GM12873 (cell line): ENCODE measurements around the gene MLC1.

ENCODE experiments used
- TF ChIP-seq, protein P1 (sequence below): IDR thresholded peaks from 2 replicates; pipeline ENCODE4 v1.5.1; 2012; ENCODE audit warnings: low read depth, mild to moderate bottlenecking, moderate library complexity, low read length, control low read depth; ENCODE audit not compliant: insufficient read depth; ENCODE audit errors: missing control alignments

MLC1 gene

DNA sequence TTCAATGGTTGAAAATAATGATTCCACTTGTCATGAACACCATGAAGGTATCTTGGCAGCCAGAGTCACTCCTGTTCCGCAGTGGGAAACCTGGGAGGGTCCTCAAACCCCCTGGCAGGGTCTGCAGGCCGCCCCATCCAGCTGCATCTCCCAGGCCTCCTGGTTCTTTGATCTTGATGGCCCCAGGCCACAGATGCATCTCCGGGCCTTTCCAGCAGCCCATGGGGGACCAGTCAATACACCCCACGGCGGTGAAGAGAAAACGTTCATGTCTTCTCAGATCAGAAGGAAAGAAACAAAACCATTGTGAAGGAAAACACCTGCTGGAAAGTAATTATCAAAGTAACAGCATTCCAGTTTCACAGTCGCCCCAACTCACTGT, 25.4 kb downstream of the MLC1 start:
- TF ChIP-seq, protein P1, sequence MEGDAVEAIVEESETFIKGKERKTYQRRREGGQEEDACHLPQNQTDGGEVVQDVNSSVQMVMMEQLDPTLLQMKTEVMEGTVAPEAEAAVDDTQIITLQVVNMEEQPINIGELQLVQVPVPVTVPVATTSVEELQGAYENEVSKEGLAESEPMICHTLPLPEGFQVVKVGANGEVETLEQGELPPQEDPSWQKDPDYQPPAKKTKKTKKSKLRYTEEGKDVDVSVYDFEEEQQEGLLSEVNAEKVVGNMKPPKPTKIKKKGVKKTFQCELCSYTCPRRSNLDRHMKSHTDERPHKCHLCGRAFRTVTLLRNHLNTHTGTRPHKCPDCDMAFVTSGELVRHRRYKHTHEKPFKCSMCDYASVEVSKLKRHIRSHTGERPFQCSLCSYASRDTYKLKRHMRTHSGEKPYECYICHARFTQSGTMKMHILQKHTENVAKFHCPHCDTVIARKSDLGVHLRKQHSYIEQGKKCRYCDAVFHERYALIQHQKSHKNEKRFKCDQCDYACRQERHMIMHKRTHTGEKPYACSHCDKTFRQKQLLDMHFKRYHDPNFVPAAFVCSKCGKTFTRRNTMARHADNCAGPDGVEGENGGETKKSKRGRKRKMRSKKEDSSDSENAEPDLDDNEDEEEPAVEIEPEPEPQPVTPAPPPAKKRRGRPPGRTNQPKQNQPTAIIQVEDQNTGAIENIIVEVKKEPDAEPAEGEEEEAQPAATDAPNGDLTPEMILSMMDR = no peak

DNA sequence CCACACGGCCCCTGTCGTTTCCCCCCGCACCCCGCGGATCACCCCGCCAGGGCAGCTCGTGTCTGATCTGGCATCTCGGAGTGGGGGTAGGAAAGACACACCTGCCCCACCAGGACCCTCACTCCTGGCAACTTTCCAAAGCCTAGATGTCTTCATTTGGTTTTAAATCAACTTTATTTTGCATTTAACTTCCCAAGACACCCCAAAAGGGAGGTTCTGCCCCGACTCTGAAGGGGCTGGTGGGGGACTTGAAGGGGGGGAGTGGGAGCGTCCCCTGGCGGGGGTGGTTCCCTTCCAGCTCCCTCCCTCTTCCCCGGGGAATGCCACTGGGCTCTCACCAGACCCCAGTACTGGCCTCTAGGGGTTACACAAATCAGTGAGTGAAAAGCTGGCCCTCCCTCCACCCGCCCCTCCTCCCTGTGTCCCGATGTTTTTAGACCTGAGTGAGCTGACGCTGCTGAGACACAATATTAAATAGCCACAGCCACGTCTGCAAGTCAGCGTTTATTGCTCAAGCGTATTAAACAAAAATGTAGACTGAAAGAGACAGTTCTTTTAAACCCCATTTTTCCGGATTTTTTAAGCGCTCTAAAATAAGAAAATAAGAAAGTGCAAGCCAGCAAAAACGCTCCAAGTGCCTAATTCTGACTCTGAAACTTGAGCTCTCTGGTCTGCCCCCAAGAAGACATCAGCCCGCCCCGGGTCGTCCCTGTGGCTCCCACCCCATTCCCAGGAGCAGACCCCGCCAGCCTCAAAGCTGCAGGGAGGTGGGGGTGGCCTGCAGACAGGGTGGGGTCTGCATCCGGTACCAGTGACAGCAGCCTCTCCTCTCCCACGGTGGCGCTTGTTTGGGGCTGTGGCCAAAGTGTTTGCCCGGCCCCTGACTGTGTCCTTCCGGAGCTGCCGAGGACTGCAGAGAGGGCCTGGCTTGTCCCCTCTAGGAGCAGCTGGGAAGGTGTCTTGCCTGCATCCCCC, 26.0 kb downstream of the MLC1 start:
- TF ChIP-seq, protein P1 = no peak

DNA sequence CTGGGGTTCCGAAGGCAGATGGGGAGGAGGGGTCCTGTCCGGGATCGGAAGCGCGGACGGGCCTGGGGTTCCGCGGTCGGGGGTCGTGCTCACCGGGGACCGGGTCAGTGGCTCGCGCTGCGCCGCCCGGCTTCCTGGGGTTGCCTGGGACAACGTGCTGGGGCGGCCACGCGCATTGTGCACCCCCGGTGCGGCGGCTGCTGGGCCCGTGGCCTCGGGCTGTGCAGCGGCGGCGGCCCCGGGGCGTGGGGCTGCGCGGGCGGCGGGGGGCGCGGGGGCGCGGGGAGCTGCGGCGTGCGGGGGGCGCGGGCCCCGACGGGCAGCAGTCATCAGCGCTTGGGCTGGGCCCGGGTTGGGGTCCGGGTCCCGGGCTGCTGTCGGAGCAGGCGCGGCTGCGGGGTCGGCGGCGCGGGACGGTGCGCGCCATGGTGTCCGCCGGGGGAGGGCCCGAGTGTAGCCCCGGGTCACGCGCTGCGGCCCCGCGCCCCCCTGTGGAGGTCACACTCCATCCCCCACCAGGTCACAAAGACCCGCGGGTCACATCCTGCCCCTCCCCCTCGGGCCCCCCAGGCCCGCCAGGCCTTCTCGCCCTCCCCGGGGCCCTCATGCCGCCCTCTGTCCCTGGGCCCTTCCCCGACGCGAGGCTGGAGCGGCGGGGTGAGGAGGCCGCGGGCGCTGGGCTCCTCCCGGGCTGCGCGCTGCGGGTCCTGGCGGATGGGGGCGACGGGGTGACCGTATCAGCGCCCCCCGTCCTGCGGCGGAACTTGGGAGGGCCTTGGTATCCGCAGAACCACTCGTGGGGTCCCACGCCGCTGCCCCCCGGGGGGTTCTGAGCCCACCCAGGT, 26.9 kb downstream of the MLC1 start, which contains the start of gene TTLL8:
Gene TTLL8 (minus strand): TSS at position 238 of the 845 bp plus-strand sequence.
- TF ChIP-seq, protein P1 = no peak

DNA sequence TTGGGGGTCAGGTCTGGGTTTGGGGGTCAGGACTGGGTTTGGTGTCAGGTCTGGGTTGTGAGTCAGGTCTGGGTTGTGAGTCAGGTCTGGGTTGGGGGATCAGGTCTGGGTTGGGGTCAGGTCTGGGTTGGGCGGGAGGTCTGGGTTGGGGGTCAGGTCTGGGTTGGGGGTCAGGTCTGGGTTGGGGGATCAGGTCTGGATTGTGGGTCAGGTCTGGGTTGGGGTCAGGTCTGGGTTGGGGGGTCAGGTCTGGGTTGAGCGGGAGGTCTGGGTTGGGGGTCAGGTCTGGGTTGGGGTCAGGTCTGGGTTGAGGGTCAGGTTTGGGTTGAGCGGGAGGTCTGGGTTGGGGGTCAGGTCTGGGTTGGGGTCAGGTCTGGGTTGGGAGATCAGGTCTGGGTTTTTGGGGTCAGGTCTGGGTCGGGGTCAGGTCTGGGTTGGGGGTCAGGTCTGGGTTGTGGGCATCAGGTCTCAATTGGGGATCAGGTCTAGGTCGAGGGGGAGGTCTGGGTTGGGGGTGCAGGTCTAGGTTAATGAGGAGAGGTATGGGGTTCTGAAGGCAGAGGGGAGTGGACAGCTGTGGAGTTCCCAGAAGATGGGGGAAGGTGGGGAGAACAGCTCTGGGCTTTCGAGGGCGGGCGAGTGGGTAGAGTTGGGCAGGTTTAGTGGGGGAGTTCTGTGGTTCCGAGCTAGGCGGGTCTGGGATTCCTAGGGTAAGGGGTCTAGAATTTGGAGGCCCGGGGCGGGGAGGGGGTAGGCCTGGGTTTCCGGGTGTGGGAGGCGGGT, 27.8 kb downstream of the MLC1 start:
- TF ChIP-seq, protein P1 = no peak

DNA sequence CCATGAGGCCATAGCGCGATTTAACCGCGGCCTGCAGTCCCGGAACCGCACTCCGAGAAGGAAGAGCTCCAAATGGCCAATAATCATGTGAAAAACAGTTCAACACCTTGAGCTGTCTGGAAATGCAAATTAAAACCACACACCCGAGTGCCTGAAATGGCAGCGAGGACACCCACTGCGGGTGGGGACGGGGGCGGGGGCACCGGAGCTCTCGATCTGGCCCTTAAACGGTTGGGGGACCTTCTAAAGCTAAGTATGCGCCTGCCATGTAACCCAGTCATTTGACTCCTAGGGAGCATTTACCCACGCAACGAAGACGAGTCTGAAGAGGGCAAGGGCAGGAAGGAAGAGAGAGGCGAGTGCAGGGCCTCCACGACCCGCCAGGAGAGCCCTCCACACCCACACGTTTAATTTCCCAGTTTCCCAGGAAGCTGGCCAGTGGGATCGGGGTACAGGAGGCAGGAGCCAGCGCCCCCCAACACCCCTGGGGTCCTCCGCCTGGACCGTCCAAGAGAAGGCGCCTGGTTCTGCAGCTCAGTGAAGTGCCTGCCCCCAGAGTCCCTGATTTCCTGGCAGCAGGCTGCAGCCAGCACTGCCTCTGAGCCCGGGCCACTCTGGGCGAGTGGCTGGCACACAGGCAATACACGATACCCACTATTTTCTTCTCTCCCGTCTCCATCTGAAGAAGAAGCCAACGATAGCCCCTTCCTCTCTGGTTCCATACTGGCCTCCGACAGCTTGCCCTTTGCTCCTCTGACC, 28.8 kb downstream of the MLC1 start:
- TF ChIP-seq, protein P1 = no peak

DNA sequence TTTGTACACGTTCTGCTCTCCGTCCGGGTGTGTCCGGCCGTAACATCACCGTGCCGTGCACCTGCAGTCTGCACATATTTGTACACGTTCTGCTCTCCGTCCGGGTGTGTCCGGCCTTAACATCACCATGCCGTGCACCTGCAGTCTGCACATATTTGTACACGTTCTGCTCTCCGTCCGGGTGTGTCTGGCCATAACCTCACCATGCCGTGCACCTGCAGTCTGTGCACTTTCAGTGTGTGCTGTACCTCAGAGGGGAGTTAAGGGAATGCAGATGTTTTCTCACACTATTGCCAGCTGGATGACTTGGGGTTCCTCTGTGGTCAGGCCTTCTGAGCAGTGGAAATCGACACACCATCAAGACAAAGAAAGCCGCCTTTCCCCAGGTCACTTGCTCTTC, 31.4 kb downstream of the MLC1 start:
- TF ChIP-seq, protein P1 = no peak
